ENCODE data around the gene SESN1. TPM values are rescaled to one million over a fixed set of nuclear protein-coding genes. Genes with fewer than 3 reads are reported as not detected.

Gene SESN1
- total and polyA plus RNA-seq, 7 donors = 15.1 to 176 (median 101) TPM

- Histone ChIP-seq H3K4me3 (no peak overlapping the region), H3K27me3 (ENCODE audit: insufficient read depth in 3 of 3, low read length in 2 of 3) (no peaks in the 10 kb centered on the region), H3K27ac (peak overlapping the region; percentile 68), H3K4me1 (peaks cover 62% of the 10 kb centered on the region), H3K36me3 (ENCODE audit: insufficient read depth in 1 of 2, low read depth in 1 of 2) (no peaks in the 10 kb centered on the region), H3K9me3 (no peaks in the 10 kb centered on the region)
- intact Hi-C loops (cut with DNase I) = no loop called here
- ATAC-seq (no peak), DNase-seq (no peak)
- 72 to 77% (median 73%) methylated on average over 5 of the region's 5 CpGs for WGBS, 3 donors
- no peak for TF ChIP-seq CTCF (IDR thresholded peaks at IDR 0.05)
Measured at GRCh38 chr6:109036574-109037294, 57.9 kb downstream of the SESN1 start.

GRCh38 chr6:109034526-109034925, 60.1 kb downstream of the SESN1 start:
- H3K27me3 ChIP-seq (ENCODE audit: insufficient read depth in 3 of 3, low read length in 2 of 3) = no peaks in the 10 kb centered on the region
- DNase-seq (no peak), ATAC-seq (no peak)
- peak overlapping the region; percentile 68 for H3K27ac ChIP-seq
- H3K4me3 ChIP-seq = no peak overlapping the region
- H3K9me3 ChIP-seq = no peaks in the 10 kb centered on the region
- no peaks in the 10 kb centered on the region for H3K36me3 ChIP-seq (ENCODE audit: insufficient read depth in 1 of 2, low read depth in 1 of 2)
- no peak for TF ChIP-seq CTCF (IDR thresholded peaks at IDR 0.05)
- intact Hi-C loops (cut with DNase I) = no loop called here
- peaks cover 62% of the 10 kb centered on the region for H3K4me1 ChIP-seq
- 32 to 49% (median 44%) methylated on average over 1 of the region's 1 CpG for WGBS, 3 donors

- Histone ChIP-seq H3K36me3 (ENCODE audit: insufficient read depth in 1 of 2, low read depth in 1 of 2) (no peaks in the 10 kb centered on the region), H3K27ac (peak overlapping the region; percentile 68), H3K9me3 (no peaks in the 10 kb centered on the region), H3K4me1 (peaks cover 63% of the 10 kb centered on the region), H3K4me3 (no peak overlapping the region), H3K27me3 (ENCODE audit: insufficient read depth in 3 of 3, low read length in 2 of 3) (no peaks in the 10 kb centered on the region)
- no peak for ATAC-seq
- intact Hi-C loops (cut with DNase I) = no loop called here
- TF ChIP-seq CTCF (IDR thresholded peaks at IDR 0.05) = no peak
- no peak for DNase-seq
- WGBS, 3 donors = 80 to 91% (median 82%) methylated on average over 2 of the region's 2 CpGs
Measured at GRCh38 chr6:109033655-109034054, 61.0 kb downstream of the SESN1 start.

GRCh38 chr6:109031416-109031815, 63.2 kb downstream of the SESN1 start:
- intact Hi-C loops (cut with DNase I) = no loop called here
- ATAC-seq (no peak), DNase-seq (no peak)
- H3K27ac ChIP-seq = peak overlapping the region; percentile 68
- WGBS, 3 donors = 46 to 68% (median 63%) methylated on average over 1 of the region's 1 CpG
- peaks cover 46% of the 10 kb centered on the region for H3K4me1 ChIP-seq
- H3K4me3 ChIP-seq = no peak overlapping the region
- H3K36me3 ChIP-seq (ENCODE audit: insufficient read depth in 1 of 2, low read depth in 1 of 2) = no peaks in the 10 kb centered on the region
- H3K27me3 ChIP-seq (ENCODE audit: insufficient read depth in 3 of 3, low read length in 2 of 3) = no peaks in the 10 kb centered on the region
- H3K9me3 ChIP-seq = no peaks in the 10 kb centered on the region
- no peak for TF ChIP-seq CTCF (IDR thresholded peaks at IDR 0.05)

- DNase-seq (no peak), ATAC-seq (no peak)
- Histone ChIP-seq H3K27ac (peak overlapping the region; percentile 68), H3K27me3 (ENCODE audit: insufficient read depth in 3 of 3, low read length in 2 of 3) (no peaks in the 10 kb centered on the region), H3K9me3 (no peaks in the 10 kb centered on the region), H3K4me3 (no peak overlapping the region), H3K4me1 (peaks cover 45% of the 10 kb centered on the region), H3K36me3 (ENCODE audit: insufficient read depth in 1 of 2, low read depth in 1 of 2) (no peaks in the 10 kb centered on the region)
- TF ChIP-seq CTCF (IDR thresholded peaks at IDR 0.05) = no peak
- 87 to 92% (median 88%) methylated on average over 1 of the region's 1 CpG for WGBS, 3 donors
- intact Hi-C loops (cut with DNase I) = no loop called here
Measured at GRCh38 chr6:109029313-109029712, 65.3 kb downstream of the SESN1 start.
